Calu3 (cell line): ENCODE results near the gene NOM1. TPM values are rescaled to one million over a fixed set of nuclear protein-coding genes. Genes with fewer than 3 reads are reported as not detected.

ENCODE experiments used
- BruUV-seq: library from RNA; stranded (reverse); fragments of 400-500 nt; replicated peaks from 2 replicates; lab custom pipeline; 2021; lab: Mats Ljungman, UMichigan
- CTCF ChIA-PET: fragments of 300-600 bp; sonication (Branson Sonifier 250); formaldehyde crosslinking; loops from one replicate; lab custom pipeline; 2022; ENCODE audit warnings: antibody characterized with exemption; lab: Charles Lee
- DNase-seq: peaks from one replicate; pipeline ENCODE4 v3.0.0; 2022
- H3K27ac Mint-ChIP-seq: one replicate; pipeline ENCODE4 v1.8.0; 2022; ENCODE audit warnings: mixed read lengths; ENCODE audit not compliant: unreplicated experiment
- H3K27me3 Mint-ChIP-seq: one replicate; pipeline ENCODE4 v1.8.0; 2022; ENCODE audit warnings: mixed read lengths; ENCODE audit not compliant: unreplicated experiment
- H3K36me3 Mint-ChIP-seq: one replicate; pipeline ENCODE4 v1.8.0; 2022; ENCODE audit warnings: mild to moderate bottlenecking, moderate library complexity, mixed read lengths; ENCODE audit not compliant: insufficient read depth, unreplicated experiment
- H3K4me1 Mint-ChIP-seq: one replicate; pipeline ENCODE4 v1.8.0; 2022; ENCODE audit warnings: mild to moderate bottlenecking, low read depth, mixed read lengths; ENCODE audit not compliant: unreplicated experiment
- H3K4me3 Mint-ChIP-seq: one replicate; pipeline ENCODE4 v1.8.0; 2022; ENCODE audit warnings: mild to moderate bottlenecking, low read depth, moderate library complexity, mixed read lengths; ENCODE audit not compliant: unreplicated experiment
- H3K9me3 Mint-ChIP-seq: one replicate; pipeline ENCODE4 v1.8.0; 2022; ENCODE audit warnings: low read depth, mixed read lengths; ENCODE audit not compliant: unreplicated experiment
- intact Hi-C: fragments of 100-400 bp; cut with micrococcal nuclease; formaldehyde crosslinking; loops from one replicate; pipeline ENCODE4 v1.10.0; 2022; ENCODE audit not compliant: unreplicated experiment
- total RNA-seq: library from RNA; stranded (reverse); gene quantifications from 2 replicates; pipeline ENCODE4 v1.2.3, GENCODE V29; 2022
- TF ChIP-seq, protein P1 (sequence below): fragments of 200-600 bp; IDR thresholded peaks from one replicate; pipeline ENCODE4 v1.8.0; 2022; ENCODE audit warnings: antibody characterized with exemption; ENCODE audit not compliant: unreplicated experiment

NOM1 gene
- total RNA-seq, 1 experiment from 2014 or later = 35.1 TPM

DNA sequence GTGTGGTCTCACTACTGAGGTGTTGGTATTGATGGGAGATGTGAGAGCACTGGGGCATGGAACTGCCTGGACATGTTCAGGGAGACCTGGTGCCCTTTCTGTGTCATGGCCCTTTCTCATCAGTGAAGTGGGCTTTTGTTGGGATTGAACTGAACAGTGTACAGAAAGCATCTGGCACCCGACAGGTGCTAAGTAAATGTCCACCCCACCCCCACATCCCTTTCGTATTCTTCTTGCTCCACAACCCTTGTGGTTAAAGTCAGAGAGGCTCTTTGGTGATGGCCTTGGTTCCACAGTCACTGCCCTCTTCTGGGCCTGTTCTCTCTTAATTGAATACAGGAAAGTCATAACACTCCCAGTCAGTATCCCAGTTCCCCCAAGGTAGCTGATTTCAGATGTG, 5.4 kb downstream of the NOM1 start:
- H3K36me3 Mint-ChIP-seq = peaks cover 67% of the 10 kb centered on the region
- no peaks in the 10 kb centered on the region for H3K9me3 Mint-ChIP-seq
- CTCF ChIA-PET = no interaction called here
- H3K27ac Mint-ChIP-seq = no peak overlapping the region
- no peak overlapping the region for H3K4me3 Mint-ChIP-seq
- H3K4me1 Mint-ChIP-seq = peaks cover 19% of the 10 kb centered on the region
- no TSS peak for BruUV-seq
- intact Hi-C loops = no loop called here
- no peaks in the 10 kb centered on the region for H3K27me3 Mint-ChIP-seq
- TF ChIP-seq, protein P1, sequence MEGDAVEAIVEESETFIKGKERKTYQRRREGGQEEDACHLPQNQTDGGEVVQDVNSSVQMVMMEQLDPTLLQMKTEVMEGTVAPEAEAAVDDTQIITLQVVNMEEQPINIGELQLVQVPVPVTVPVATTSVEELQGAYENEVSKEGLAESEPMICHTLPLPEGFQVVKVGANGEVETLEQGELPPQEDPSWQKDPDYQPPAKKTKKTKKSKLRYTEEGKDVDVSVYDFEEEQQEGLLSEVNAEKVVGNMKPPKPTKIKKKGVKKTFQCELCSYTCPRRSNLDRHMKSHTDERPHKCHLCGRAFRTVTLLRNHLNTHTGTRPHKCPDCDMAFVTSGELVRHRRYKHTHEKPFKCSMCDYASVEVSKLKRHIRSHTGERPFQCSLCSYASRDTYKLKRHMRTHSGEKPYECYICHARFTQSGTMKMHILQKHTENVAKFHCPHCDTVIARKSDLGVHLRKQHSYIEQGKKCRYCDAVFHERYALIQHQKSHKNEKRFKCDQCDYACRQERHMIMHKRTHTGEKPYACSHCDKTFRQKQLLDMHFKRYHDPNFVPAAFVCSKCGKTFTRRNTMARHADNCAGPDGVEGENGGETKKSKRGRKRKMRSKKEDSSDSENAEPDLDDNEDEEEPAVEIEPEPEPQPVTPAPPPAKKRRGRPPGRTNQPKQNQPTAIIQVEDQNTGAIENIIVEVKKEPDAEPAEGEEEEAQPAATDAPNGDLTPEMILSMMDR = no peak
- DNase-seq = no peak

DNA sequence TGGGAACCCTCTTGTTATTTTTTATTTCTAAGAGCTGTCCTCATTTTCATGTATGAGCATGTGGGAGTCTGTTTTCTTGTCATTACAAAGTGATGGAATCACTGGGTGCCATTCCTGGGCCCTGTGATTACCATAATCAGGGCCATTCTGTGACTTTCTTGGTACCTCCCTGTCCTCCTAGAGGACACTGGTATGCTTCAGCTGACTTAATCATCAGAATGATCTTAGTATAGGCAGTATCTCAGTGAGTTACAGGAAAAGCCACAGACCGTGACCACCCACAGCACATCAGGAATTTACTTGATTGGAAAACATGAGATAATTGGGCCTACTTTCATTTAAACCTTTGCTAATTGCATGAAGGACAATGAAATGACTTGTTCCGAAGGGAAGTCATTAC, 7.2 kb downstream of the NOM1 start:
- H3K9me3 Mint-ChIP-seq = no peaks in the 10 kb centered on the region
- H3K4me3 Mint-ChIP-seq = no peak overlapping the region
- TF ChIP-seq, protein P1 = no peak
- peaks cover 9% of the 10 kb centered on the region for H3K4me1 Mint-ChIP-seq
- intact Hi-C loops = no loop called here
- CTCF ChIA-PET = no interaction called here
- no peaks in the 10 kb centered on the region for H3K27me3 Mint-ChIP-seq
- no peak for DNase-seq
- BruUV-seq = no TSS peak
- no peak overlapping the region for H3K27ac Mint-ChIP-seq
- peaks cover 66% of the 10 kb centered on the region for H3K36me3 Mint-ChIP-seq

DNA sequence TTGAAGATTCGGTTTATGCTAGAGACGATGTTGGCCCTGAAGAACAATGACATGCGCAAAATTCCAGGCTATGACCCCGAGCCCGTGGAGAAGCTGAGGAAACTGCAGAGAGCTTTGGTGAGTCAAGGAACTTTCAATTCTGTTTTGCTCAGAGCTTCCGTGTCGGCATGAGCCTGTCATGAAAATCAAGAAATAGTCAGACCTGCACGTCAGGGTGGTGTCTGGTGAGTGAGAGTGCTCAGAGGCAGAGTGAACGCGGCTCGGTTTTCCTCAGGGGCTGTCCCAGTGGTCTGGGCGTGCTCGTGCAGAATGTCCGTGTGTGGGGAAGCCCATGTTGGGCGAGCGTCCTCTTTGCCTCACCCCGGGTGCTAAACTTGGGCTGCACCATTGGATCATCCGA, 12.6 kb downstream of the NOM1 start:
- H3K27ac Mint-ChIP-seq = no peak overlapping the region
- H3K4me3 Mint-ChIP-seq = no peak overlapping the region
- TF ChIP-seq, protein P1 = no peak
- H3K9me3 Mint-ChIP-seq = no peaks in the 10 kb centered on the region
- BruUV-seq = no TSS peak
- H3K36me3 Mint-ChIP-seq = peaks cover 67% of the 10 kb centered on the region
- no peak for DNase-seq
- no peaks in the 10 kb centered on the region for H3K4me1 Mint-ChIP-seq
- intact Hi-C loops = no loop called here
- no peaks in the 10 kb centered on the region for H3K27me3 Mint-ChIP-seq
- CTCF ChIA-PET = no interaction called here

DNA sequence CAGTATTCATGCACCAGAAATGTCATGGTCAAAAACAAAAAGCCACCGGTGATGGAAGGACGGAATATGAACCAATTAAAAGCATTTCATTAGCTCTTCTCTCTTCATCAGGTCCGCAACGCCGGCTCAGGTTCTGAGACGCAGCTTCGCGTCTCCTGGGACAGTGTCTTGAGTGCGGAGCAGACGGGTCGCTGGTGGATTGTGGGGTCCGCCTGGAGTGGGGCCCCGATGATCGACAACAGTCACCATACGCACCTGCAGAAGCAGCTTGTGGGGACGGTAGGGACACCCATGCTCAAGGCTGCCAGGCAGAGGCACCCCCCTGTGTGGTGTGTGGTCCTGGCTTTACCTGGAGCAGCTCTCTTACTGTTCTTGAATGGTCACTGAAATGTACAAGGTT, 13.4 kb downstream of the NOM1 start:
- no peaks in the 10 kb centered on the region for H3K9me3 Mint-ChIP-seq
- no peaks in the 10 kb centered on the region for H3K4me1 Mint-ChIP-seq
- no TSS peak for BruUV-seq
- no peak overlapping the region for H3K4me3 Mint-ChIP-seq
- CTCF ChIA-PET = no interaction called here
- TF ChIP-seq, protein P1 = no peak
- H3K27ac Mint-ChIP-seq = no peak overlapping the region
- H3K27me3 Mint-ChIP-seq = no peaks in the 10 kb centered on the region
- intact Hi-C loops = no loop called here
- peaks cover 69% of the 10 kb centered on the region for H3K36me3 Mint-ChIP-seq
- no peak for DNase-seq

DNA sequence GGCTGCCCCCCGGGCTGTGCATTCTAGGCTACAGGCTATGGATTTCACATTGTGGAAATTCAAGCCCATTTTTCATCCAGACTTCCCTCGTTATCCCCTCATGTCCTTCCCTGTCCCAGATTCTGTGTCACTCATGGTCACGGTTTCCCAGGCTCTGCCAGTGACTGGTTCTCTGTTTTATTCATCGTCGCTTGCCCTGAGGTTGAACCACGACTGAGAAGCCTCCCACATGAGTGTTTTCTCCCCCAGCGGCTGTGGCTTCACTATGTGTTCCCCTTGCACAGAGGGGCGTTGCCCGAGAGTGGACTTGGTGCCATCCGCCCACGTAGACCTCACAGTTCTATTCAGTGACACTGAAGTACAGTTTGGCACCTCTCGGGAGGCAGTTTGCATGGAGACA, 14.0 kb downstream of the NOM1 start:
- Mint-ChIP-seq H3K36me3 (peaks cover 63% of the 10 kb centered on the region), H3K4me1 (no peaks in the 10 kb centered on the region), H3K4me3 (no peak overlapping the region), H3K27ac (no peak overlapping the region), H3K27me3 (no peaks in the 10 kb centered on the region), H3K9me3 (no peaks in the 10 kb centered on the region)
- TF ChIP-seq, protein P1 = no peak
- CTCF ChIA-PET = no interaction called here
- DNase-seq = no peak
- intact Hi-C loops = no loop called here
- BruUV-seq = no TSS peak
